GM18498 (cell line): Measurements from ENCODE around the gene ROCK2.

ENCODE experiments used
- ATAC-seq: cut with Tn5 transposase; IDR thresholded peaks from one replicate; pipeline ENCODE4 v1.9.1; 2021; ENCODE audit warnings: mild to moderate bottlenecking, moderate library complexity; ENCODE audit not compliant: unreplicated experiment

The ROCK2 gene

GRCh38 chr2:11312770-11313471, 31.5 kb downstream of the ROCK2 start:
- no peak for ATAC-seq

- ATAC-seq: no peak
These were observed 32.9 kb downstream of the ROCK2 start for GRCh38 chr2:11311543-11311942.

GRCh38 chr2:11310212-11310611, 34.2 kb downstream of the ROCK2 start:
- no peak for ATAC-seq

- ATAC-seq: no peak
These were observed 34.7 kb downstream of the ROCK2 start for GRCh38 chr2:11309706-11310105.

GRCh38 chr2:11307764-11308415, 36.5 kb downstream of the ROCK2 start:
- no peak for ATAC-seq

GRCh38 chr2:11305958-11306357, 38.5 kb downstream of the ROCK2 start:
- no peak for ATAC-seq

GRCh38 chr2:11305338-11305737, 39.1 kb downstream of the ROCK2 start:
- no peak for ATAC-seq

GRCh38 chr2:11304476-11304875, 40.0 kb downstream of the ROCK2 start:
- ATAC-seq: no peak

GRCh38 chr2:11303290-11304013, 41.0 kb downstream of the ROCK2 start:
- ATAC-seq: no peak

GRCh38 chr2:11299439-11299838, 45.0 kb downstream of the ROCK2 start:
- ATAC-seq: no peak

GRCh38 chr2:11298592-11298991, 45.8 kb downstream of the ROCK2 start:
- ATAC-seq: no peak

- ATAC-seq: no peak
These were observed 48.0 kb downstream of the ROCK2 start for GRCh38 chr2:11296401-11296800.

- no peak for ATAC-seq
These were observed 51.8 kb downstream of the ROCK2 start for GRCh38 chr2:11292464-11293255.

- no peak for ATAC-seq
These were observed 53.7 kb downstream of the ROCK2 start for GRCh38 chr2:11290713-11291112.

- ATAC-seq: no peak
These were observed 54.2 kb downstream of the ROCK2 start for GRCh38 chr2:11290211-11290610.

GRCh38 chr2:11288431-11288830, 56.0 kb downstream of the ROCK2 start:
- no peak for ATAC-seq

GRCh38 chr2:11286749-11287148, 57.7 kb downstream of the ROCK2 start:
- ATAC-seq: no peak

GRCh38 chr2:11286323-11286722, 58.1 kb downstream of the ROCK2 start:
- ATAC-seq: no peak

GRCh38 chr2:11285499-11285898, 58.9 kb downstream of the ROCK2 start:
- no peak for ATAC-seq

GRCh38 chr2:11281186-11281585, 63.2 kb downstream of the ROCK2 start:
- no peak for ATAC-seq

- no peak for ATAC-seq
These were observed 63.7 kb downstream of the ROCK2 start for GRCh38 chr2:11280713-11281112.
